Measurements from ENCODE around the gene CD38.

DNA sequence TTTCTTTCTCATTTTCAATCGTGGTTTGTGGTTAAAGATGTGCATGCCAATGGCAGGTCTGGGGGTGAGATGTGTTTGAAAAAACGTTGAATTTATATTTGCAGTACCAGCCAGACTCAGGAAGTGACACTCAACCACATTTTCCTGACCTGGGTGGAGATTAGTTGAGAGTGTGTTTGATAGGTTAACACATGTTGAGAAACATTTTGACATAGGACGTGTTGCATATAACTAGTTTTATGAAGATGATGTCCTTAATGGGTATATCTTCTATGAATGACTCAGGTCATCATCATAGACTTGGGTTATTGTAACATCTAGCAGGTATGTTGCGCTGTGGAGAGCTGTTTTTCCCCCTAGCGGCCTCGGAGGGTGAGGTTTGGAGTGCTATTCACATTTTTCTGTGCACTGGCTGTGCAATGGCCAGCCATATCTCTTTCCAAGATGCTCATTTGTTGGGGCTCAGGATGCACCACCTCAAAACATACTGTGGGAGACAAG, 21.7 kb upstream of the CD38 start:
- TF ChIP-seq, protein P1, sequence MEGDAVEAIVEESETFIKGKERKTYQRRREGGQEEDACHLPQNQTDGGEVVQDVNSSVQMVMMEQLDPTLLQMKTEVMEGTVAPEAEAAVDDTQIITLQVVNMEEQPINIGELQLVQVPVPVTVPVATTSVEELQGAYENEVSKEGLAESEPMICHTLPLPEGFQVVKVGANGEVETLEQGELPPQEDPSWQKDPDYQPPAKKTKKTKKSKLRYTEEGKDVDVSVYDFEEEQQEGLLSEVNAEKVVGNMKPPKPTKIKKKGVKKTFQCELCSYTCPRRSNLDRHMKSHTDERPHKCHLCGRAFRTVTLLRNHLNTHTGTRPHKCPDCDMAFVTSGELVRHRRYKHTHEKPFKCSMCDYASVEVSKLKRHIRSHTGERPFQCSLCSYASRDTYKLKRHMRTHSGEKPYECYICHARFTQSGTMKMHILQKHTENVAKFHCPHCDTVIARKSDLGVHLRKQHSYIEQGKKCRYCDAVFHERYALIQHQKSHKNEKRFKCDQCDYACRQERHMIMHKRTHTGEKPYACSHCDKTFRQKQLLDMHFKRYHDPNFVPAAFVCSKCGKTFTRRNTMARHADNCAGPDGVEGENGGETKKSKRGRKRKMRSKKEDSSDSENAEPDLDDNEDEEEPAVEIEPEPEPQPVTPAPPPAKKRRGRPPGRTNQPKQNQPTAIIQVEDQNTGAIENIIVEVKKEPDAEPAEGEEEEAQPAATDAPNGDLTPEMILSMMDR (conservative IDR thresholded peaks at IDR 0.05 in 1 of 2, IDR thresholded peaks at IDR 0.05 in 1 of 2; ENCODE audit: low read depth in 1 of 2, low read length in 2 of 2) = peak in 1 of 2 donors; percentile 24
- no peak for TF ChIP-seq EZH2 (IDR thresholded peaks at IDR 0.05; ENCODE audit: low read length, missing control alignments)

Data from fibroblast of lung (primary cell).